GM23338 (cell line): ENCODE measurements around the gene RXFP2. TPM values are rescaled to one million over a fixed set of nuclear protein-coding genes. Genes with fewer than 3 reads are reported as not detected.

Experiments
- ATAC-seq: fragments of 200-7000 bp; cut with Tn5 transposase; 3 replicates; pipeline ENCODE4 v1.9.1; 2020
- DNase-seq: peaks from one replicate; pipeline ENCODE4 v3.0.0-alpha.2; 2015; ENCODE audit warnings: low spot score
- H2AFZ ChIP-seq: fragments of 200-600 bp; sonication (generic); 2 replicates; pipeline ENCODE4 v1.8.0; 2016; ENCODE audit warnings: antibody characterized with exemption, mild to moderate bottlenecking, moderate library complexity
- H3F3A ChIP-seq: fragments of 200-600 bp; sonication (generic); replicated peaks from 2 replicates; pipeline ENCODE4 v1.8.0; 2017; ENCODE audit warnings: antibody characterized with exemption, mixed run types, low read depth
- H3K27ac ChIP-seq: fragments of 200-600 bp; sonication (generic); 2 replicates; pipeline ENCODE4 v1.6.1; 2016; ENCODE audit warnings: low read depth
- H3K27me3 ChIP-seq: fragments of 200-600 bp; sonication (generic); 2 replicates; pipeline ENCODE4 v1.8.0; 2016; ENCODE audit warnings: mild to moderate bottlenecking, mixed run types, moderate library complexity; ENCODE audit not compliant: insufficient read depth
- H3K36me3 ChIP-seq: fragments of 200-600 bp; sonication (generic); 2 replicates; pipeline ENCODE4 v1.8.0; 2016; ENCODE audit warnings: mild to moderate bottlenecking; ENCODE audit not compliant: insufficient read depth
- H3K4me1 ChIP-seq: fragments of 200-600 bp; sonication (generic); 2 replicates; pipeline ENCODE4 v1.8.0; 2016; ENCODE audit warnings: mild to moderate bottlenecking, moderate library complexity; ENCODE audit not compliant: insufficient read depth
- H3K4me2 ChIP-seq: fragments of 200-600 bp; sonication (generic); 2 replicates; pipeline ENCODE4 v1.7.1; 2017; ENCODE audit warnings: mixed run types
- H3K4me3 ChIP-seq: fragments of 200-600 bp; sonication (generic); 2 replicates; pipeline ENCODE4 v1.6.1; 2016; ENCODE audit warnings: mixed run types
- H3K79me2 ChIP-seq: fragments of 200-600 bp; sonication (generic); replicated peaks from 2 replicates; pipeline ENCODE4 v1.8.0; 2017; ENCODE audit warnings: mild to moderate bottlenecking; ENCODE audit not compliant: insufficient read depth
- H3K9me2 ChIP-seq: fragments of 200-600 bp; sonication (generic); 2 replicates; pipeline ENCODE4 v1.8.0; 2017; ENCODE audit not compliant: insufficient read depth
- H4K20me1 ChIP-seq: fragments of 200-600 bp; sonication (generic); replicated peaks from 2 replicates; pipeline ENCODE4 v1.8.0; 2017; ENCODE audit warnings: mild to moderate bottlenecking; ENCODE audit not compliant: insufficient read depth
- H3K27ac Mint-ChIP-seq: 2 replicates; pipeline ENCODE4 v1.8.0; 2020; ENCODE audit warnings: inconsistent platforms, mild to moderate bottlenecking, moderate library complexity, mixed read lengths
- H3K27me3 Mint-ChIP-seq: 3 replicates; pipeline ENCODE4 v1.8.0; 2022; ENCODE audit warnings: low read depth, mild to moderate bottlenecking, moderate library complexity, mixed read lengths, inconsistent platforms; ENCODE audit not compliant: insufficient read depth, poor library complexity
- H3K36me3 Mint-ChIP-seq: 3 replicates; pipeline ENCODE4 v1.8.0; 2021; ENCODE audit warnings: low read depth, mild to moderate bottlenecking, inconsistent platforms, moderate library complexity, mixed read lengths
- H3K4me1 Mint-ChIP-seq: 3 replicates; pipeline ENCODE4 v1.8.0; 2020; ENCODE audit warnings: mild to moderate bottlenecking, inconsistent platforms, mixed read lengths
- H3K4me3 Mint-ChIP-seq: 3 replicates; pipeline ENCODE4 v1.8.0; 2021; ENCODE audit warnings: moderate library complexity, mild to moderate bottlenecking, inconsistent platforms, mixed read lengths
- H3K9me3 Mint-ChIP-seq: 3 replicates; pipeline ENCODE4 v1.8.0; 2020; ENCODE audit warnings: moderate library complexity, mild to moderate bottlenecking, inconsistent platforms, mixed read lengths
- EZH2 ChIP-seq: fragments of 200-600 bp; sonication (generic); IDR thresholded peaks from one replicate; pipeline ENCODE4 v1.8.0; 2017; ENCODE audit warnings: antibody characterized with exemption, mild to moderate bottlenecking, low read depth; ENCODE audit not compliant: unreplicated experiment
- JUNB ChIP-seq: IDR thresholded peaks from one replicate; pipeline ENCODE4 v1.6.1; 2016; ENCODE audit warnings: antibody characterized with exemption; ENCODE audit not compliant: unreplicated experiment
- STAT1 ChIP-seq: IDR thresholded peaks from one replicate; pipeline ENCODE4 v1.6.1; 2016; ENCODE audit warnings: antibody characterized with exemption; ENCODE audit not compliant: unreplicated experiment
- ZNF114 ChIP-seq: fragments of 250-450 bp; sonication (Bioruptor Pico); IDR thresholded peaks from 2 replicates; pipeline ENCODE4 v1.5.0; 2020; ENCODE audit warnings: mild to moderate bottlenecking, moderate library complexity
- ZNF331 ChIP-seq: fragments of 250-450 bp; sonication (Bioruptor Pico); IDR thresholded peaks from 2 replicates; pipeline ENCODE4 v1.5.0; 2020; ENCODE audit warnings: low read depth, mild to moderate bottlenecking, moderate library complexity
- polyA plus RNA-seq: library from polyadenylated mRNA; unstranded; fragments of >200 nt; fragmentation: Nextera tagmentation; extraction: Ambion mirVana; gene quantifications from 2 replicates; pipeline ENCODE4 v1.2.1, GENCODE V29; 2016
- total RNA-seq: library from RNA; depleted of rRNA; stranded (reverse); fragments of >200 nt; shearing (Covaris generic); gene quantifications from 2 replicates; pipeline ENCODE4 v1.2.3, GENCODE V29; 2014
- TF ChIP-seq, protein P1 (sequence below), 2 experiments: fragments of 200-600 bp in 1 of 2; sonication (generic) in 1 of 2; conservative IDR thresholded peaks; 2 replicates each; pipeline versions ENCODE4 v1.5.1 to v1.6.1; 2016 to 2017; ENCODE audit warnings: antibody characterized with exemption in 2 of 2, low read depth in 2 of 2, mild to moderate bottlenecking in 2 of 2, moderate library complexity in 1 of 2
- TF ChIP-seq, protein P2 (sequence below): fragments of 250-450 bp; sonication (Bioruptor Pico); IDR thresholded peaks from 2 replicates; pipeline ENCODE4 v1.5.0; 2020; ENCODE audit warnings: mild to moderate bottlenecking, moderate library complexity
- TF ChIP-seq, protein P3 (sequence below): IDR thresholded peaks from 2 replicates; pipeline ENCODE4 v1.6.1; 2016; ENCODE audit warnings: antibody characterized with exemption

RXFP2 gene
- total and polyA plus RNA-seq, 2 experiments from 2014 or later: not detected

DNA sequence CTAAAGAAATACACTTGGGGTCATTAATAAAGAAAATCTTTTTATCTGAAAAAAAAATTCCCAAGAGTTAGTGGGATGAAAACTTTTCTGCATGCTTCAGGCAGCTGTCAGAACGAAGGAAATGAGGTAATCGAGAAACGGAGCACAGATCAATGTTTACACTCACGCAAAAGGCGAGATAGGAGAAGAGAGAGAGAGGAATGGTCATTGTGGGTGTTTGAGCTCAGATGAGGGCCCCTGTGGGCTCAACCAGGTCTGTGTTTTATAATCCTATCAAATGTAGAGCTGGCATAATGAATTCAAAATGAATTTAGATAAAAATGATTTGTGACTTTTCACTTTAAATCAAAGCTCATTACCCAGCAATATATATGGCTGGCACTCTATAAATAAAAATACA, 6.3 kb upstream of the RXFP2 start:
- DNase-seq (no peak), ATAC-seq (no peak)
- H3K27me3 ChIP-seq: no peaks in the 10 kb centered on the region
- H3K27ac Mint-ChIP-seq: no peak overlapping the region
- peaks cover 12% of the 10 kb centered on the region; the same call in 1 of the 2 replicates for H3K4me1 ChIP-seq
- H3K9me2 ChIP-seq: no peaks in the 10 kb centered on the region
- H3K36me3 ChIP-seq: no peaks in the 10 kb centered on the region
- no peaks in the 10 kb centered on the region for H3K36me3 Mint-ChIP-seq
- no peaks in the 10 kb centered on the region for H3F3A ChIP-seq
- H3K4me1 Mint-ChIP-seq: peaks cover 7% of the 10 kb centered on the region; the same call in 2 of the 3 replicates
- no peak overlapping the region for H3K4me2 ChIP-seq
- no peaks in the 10 kb centered on the region for H3K79me2 ChIP-seq
- no peak overlapping the region for H3K4me3 Mint-ChIP-seq
- no peak overlapping the region for H3K4me3 ChIP-seq
- no peak overlapping the region for H2AFZ ChIP-seq
- H3K27me3 Mint-ChIP-seq: peaks cover 2% of the 10 kb centered on the region
- H3K9me3 Mint-ChIP-seq: no peaks in the 10 kb centered on the region; the same call in 1 of the 3 replicates
- no peak overlapping the region for H3K27ac ChIP-seq
- H4K20me1 ChIP-seq: no peaks in the 10 kb centered on the region
- TF ChIP-seq EZH2 (no peak), ZNF331 (CRISPR knock-in tag) (no peak), STAT1 (no peak), JUNB (no peak), ZNF114 (no peak)
- TF ChIP-seq, protein P1, sequence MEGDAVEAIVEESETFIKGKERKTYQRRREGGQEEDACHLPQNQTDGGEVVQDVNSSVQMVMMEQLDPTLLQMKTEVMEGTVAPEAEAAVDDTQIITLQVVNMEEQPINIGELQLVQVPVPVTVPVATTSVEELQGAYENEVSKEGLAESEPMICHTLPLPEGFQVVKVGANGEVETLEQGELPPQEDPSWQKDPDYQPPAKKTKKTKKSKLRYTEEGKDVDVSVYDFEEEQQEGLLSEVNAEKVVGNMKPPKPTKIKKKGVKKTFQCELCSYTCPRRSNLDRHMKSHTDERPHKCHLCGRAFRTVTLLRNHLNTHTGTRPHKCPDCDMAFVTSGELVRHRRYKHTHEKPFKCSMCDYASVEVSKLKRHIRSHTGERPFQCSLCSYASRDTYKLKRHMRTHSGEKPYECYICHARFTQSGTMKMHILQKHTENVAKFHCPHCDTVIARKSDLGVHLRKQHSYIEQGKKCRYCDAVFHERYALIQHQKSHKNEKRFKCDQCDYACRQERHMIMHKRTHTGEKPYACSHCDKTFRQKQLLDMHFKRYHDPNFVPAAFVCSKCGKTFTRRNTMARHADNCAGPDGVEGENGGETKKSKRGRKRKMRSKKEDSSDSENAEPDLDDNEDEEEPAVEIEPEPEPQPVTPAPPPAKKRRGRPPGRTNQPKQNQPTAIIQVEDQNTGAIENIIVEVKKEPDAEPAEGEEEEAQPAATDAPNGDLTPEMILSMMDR (conservative IDR thresholded peaks at IDR 0.05; ENCODE audit: low read depth in 2 of 2): no peak
- TF ChIP-seq, protein P2, sequence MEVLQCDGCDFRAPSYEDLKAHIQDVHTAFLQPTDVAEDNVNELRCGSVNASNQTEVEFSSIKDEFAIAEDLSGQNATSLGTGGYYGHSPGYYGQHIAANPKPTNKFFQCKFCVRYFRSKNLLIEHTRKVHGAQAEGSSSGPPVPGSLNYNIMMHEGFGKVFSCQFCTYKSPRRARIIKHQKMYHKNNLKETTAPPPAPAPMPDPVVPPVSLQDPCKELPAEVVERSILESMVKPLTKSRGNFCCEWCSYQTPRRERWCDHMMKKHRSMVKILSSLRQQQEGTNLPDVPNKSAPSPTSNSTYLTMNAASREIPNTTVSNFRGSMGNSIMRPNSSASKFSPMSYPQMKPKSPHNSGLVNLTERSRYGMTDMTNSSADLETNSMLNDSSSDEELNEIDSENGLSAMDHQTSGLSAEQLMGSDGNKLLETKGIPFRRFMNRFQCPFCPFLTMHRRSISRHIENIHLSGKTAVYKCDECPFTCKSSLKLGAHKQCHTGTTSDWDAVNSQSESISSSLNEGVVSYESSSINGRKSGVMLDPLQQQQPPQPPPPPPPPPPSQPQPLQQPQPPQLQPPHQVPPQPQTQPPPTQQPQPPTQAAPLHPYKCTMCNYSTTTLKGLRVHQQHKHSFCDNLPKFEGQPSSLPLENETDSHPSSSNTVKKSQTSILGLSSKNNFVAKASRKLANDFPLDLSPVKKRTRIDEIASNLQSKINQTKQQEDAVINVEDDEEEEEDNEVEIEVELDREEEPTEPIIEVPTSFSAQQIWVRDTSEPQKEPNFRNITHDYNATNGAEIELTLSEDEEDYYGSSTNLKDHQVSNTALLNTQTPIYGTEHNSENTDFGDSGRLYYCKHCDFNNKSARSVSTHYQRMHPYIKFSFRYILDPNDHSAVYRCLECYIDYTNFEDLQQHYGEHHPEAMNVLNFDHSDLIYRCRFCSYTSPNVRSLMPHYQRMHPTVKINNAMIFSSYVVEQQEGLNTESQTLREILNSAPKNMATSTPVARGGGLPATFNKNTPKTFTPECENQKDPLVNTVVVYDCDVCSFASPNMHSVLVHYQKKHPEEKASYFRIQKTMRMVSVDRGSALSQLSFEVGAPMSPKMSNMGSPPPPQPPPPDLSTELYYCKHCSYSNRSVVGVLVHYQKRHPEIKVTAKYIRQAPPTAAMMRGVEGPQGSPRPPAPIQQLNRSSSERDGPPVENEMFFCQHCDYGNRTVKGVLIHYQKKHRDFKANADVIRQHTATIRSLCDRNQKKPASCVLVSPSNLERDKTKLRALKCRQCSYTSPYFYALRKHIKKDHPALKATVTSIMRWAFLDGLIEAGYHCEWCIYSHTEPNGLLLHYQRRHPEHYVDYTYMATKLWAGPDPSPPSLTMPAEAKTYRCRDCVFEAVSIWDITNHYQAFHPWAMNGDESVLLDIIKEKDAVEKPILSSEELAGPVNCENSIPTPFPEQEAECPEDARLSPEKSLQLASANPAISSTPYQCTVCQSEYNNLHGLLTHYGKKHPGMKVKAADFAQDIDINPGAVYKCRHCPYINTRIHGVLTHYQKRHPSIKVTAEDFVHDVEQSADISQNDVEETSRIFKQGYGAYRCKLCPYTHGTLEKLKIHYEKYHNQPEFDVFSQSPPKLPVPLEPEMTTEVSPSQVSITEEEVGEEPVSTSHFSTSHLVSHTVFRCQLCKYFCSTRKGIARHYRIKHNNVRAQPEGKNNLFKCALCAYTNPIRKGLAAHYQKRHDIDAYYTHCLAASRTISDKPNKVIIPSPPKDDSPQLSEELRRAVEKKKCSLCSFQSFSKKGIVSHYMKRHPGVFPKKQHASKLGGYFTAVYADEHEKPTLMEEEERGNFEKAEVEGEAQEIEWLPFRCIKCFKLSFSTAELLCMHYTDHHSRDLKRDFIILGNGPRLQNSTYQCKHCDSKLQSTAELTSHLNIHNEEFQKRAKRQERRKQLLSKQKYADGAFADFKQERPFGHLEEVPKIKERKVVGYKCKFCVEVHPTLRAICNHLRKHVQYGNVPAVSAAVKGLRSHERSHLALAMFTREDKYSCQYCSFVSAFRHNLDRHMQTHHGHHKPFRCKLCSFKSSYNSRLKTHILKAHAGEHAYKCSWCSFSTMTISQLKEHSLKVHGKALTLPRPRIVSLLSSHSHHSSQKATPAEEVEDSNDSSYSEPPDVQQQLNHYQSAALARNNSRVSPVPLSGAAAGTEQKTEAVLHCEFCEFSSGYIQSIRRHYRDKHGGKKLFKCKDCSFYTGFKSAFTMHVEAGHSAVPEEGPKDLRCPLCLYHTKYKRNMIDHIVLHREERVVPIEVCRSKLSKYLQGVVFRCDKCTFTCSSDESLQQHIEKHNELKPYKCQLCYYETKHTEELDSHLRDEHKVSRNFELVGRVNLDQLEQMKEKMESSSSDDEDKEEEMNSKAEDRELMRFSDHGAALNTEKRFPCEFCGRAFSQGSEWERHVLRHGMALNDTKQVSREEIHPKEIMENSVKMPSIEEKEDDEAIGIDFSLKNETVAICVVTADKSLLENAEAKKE (CRISPR knock-in tag): no peak
- TF ChIP-seq, protein P3, sequence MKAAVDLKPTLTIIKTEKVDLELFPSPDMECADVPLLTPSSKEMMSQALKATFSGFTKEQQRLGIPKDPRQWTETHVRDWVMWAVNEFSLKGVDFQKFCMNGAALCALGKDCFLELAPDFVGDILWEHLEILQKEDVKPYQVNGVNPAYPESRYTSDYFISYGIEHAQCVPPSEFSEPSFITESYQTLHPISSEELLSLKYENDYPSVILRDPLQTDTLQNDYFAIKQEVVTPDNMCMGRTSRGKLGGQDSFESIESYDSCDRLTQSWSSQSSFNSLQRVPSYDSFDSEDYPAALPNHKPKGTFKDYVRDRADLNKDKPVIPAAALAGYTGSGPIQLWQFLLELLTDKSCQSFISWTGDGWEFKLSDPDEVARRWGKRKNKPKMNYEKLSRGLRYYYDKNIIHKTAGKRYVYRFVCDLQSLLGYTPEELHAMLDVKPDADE: no peak
